ENCODE measurements around the gene SH3PXD2A.

SH3PXD2A gene

DNA sequence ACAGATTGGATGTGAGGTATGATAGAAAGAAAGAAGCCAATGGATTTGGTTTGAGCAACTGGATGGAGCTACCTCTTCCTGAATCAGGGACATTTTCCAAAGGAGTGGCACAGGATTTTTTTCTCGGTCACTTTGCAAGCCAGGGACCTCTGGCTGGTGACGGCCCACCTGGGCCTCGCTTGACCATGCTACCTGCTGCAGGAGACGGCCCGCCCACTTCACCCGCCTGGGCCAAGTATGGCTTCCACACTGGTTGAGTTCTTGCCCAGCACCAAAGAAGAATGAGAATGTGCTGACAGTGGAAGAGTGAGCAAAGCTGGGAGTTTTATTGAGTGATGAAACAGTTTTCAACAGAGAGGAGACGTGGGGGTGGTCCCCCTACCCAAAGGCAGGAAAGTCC, 24.5 kb upstream of the SH3PXD2A start:
- DNase-seq (ENCODE audit: low read depth), result no peak
- TF ChIP-seq, protein P1, sequence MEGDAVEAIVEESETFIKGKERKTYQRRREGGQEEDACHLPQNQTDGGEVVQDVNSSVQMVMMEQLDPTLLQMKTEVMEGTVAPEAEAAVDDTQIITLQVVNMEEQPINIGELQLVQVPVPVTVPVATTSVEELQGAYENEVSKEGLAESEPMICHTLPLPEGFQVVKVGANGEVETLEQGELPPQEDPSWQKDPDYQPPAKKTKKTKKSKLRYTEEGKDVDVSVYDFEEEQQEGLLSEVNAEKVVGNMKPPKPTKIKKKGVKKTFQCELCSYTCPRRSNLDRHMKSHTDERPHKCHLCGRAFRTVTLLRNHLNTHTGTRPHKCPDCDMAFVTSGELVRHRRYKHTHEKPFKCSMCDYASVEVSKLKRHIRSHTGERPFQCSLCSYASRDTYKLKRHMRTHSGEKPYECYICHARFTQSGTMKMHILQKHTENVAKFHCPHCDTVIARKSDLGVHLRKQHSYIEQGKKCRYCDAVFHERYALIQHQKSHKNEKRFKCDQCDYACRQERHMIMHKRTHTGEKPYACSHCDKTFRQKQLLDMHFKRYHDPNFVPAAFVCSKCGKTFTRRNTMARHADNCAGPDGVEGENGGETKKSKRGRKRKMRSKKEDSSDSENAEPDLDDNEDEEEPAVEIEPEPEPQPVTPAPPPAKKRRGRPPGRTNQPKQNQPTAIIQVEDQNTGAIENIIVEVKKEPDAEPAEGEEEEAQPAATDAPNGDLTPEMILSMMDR (conservative IDR thresholded peaks at IDR 0.05; ENCODE audit: control insufficient read depth, insufficient read depth, low read depth, low read length), result no peak

DNA sequence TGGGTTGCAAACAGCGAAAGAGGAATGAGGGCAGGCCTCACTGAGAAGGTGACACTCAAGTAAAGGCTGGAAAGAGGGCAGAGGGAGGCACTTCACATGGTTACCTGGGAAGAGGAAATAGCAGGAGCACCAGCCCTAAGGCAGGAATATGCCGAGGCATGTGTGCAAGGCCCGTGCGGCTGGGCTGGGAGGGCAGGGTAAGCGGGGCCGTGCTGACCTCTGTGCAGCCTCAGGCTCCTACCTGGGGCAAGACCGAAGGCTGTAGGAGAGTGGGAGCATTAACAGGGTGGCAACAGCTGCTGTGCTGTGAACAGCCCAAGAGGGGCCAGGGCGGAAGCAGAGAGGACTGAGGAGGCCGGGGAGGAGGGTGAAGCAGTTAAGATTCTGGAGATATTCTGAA, 24.0 kb upstream of the SH3PXD2A start:
- DNase-seq (ENCODE audit: low read depth), result no peak
- TF ChIP-seq, protein P1 (conservative IDR thresholded peaks at IDR 0.05; ENCODE audit: control insufficient read depth, insufficient read depth, low read depth, low read length), result no peak
- no peak overlapping the region for H3K4me3 ChIP-seq (ENCODE audit: control insufficient read depth, low read depth, low read length)

More for the DNA sequence above, 24.5 kb upstream of the SH3PXD2A start:
- no peak overlapping the region for H3K4me3 ChIP-seq (ENCODE audit: control insufficient read depth, low read depth, low read length)

DNA sequence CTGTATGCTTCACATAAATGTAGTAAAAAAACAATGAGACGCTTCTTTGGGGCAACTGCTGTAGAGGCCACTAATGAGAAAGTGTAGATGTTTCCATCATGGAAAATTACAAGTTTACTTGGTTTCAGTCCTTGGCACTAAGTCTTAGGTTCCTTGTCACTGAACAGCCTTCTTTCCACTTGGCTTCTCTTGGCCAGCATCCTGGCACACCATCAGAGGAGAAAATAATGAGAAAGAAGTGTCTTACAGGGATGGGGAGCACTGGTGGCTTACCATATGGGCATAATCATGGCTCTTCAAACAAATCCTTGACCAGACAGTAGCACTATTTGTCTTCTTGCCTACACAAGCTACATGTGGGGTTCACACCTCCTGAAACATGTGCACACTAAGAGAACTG, 22.5 kb upstream of the SH3PXD2A start:
- no peak for DNase-seq (ENCODE audit: low read depth)
- TF ChIP-seq, protein P1 (conservative IDR thresholded peaks at IDR 0.05; ENCODE audit: control insufficient read depth, insufficient read depth, low read depth, low read length), result no peak
- H3K4me3 ChIP-seq (ENCODE audit: control insufficient read depth, low read depth, low read length), result no peak overlapping the region

DNA sequence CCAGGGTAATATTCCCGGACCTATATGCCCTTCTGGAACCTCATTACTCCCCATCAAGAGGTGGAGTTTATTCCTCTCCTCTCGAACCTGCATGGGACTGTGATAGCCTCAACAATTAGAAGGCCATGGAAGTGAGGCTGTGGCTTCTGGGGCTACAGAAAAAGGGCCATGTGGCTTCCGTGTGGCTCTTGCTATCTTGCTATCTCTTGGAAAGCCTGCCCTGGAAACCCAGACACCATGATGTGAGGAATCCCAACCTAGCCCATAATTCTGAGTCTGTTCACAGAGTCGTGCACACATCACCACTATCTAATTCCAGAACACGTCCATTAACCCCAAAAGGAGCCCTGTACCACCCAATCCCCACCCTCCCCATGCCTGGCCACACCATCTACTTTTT, 20.8 kb upstream of the SH3PXD2A start:
- DNase-seq (ENCODE audit: low read depth), result no peak

DNA sequence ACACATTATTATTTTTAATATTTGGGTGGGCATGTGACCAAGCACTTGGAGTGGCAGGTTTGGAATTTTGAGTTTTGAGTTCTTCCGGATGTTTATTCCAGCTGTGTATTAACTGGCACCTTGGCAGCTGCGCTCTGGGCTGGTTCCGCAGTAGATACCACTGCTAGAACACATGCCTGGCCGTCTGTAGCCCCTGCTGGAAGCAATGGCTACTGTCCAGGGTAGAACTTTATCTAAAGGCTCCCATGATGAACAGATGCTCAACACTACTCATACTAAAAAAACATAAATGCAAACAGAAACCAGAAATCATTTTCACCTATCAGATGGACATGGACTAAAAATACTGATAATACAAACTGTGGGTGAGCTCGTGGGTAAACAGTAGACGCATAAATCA, 19.4 kb upstream of the SH3PXD2A start:
- TF ChIP-seq, protein P1 (conservative IDR thresholded peaks at IDR 0.05; ENCODE audit: control insufficient read depth, insufficient read depth, low read depth, low read length), result no peak
- no peak overlapping the region for H3K4me3 ChIP-seq (ENCODE audit: control insufficient read depth, low read depth, low read length)
- no peak for DNase-seq (ENCODE audit: low read depth)

More for the DNA sequence above, 20.8 kb upstream of the SH3PXD2A start:
- TF ChIP-seq, protein P1 (conservative IDR thresholded peaks at IDR 0.05; ENCODE audit: control insufficient read depth, insufficient read depth, low read depth, low read length), result no peak
- no peak overlapping the region for H3K4me3 ChIP-seq (ENCODE audit: control insufficient read depth, low read depth, low read length)

DNA sequence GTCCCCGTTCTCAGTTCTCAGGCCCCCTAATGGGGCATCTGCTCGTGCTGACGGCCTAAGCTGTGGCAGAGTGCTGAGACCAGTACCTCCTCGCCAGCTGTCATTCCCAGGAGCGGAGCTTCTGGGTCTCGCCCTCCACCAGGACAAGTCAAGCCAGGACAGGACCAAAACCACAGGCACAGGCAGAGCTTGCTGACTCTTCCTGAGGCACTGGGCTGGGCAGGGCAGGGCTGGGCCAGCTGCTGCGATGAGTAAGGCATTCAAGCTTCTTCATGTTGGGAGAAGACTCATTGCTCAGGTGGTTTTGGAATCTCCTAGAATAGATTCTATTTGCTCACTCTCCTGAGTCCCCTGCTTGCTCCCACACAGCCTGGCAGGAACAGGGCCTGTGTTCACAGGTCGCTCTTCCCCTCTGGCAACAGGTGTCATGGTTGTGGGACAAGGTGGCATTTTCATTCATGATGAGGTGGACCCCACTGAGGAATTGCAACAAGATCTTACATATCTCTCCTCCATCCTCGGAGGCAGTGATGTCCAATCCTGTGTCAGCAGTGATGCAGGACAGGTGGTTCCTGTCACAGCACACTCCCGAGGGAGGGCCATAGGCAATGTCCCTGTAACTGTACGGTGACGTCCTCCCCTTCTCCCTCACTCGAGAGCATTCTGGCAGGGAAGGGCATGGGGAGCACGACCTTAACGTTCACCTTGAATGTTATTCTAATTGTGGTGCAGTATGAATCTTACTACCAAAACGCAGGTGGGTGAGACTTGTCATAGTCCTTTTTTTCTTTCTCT, 17.0 kb upstream of the SH3PXD2A start:
- H3K4me3 ChIP-seq (ENCODE audit: control insufficient read depth, low read depth, low read length), result no peak overlapping the region
- TF ChIP-seq, protein P1 (conservative IDR thresholded peaks at IDR 0.05; ENCODE audit: control insufficient read depth, insufficient read depth, low read depth, low read length), result no peak
- peak; percentile 56 for DNase-seq (ENCODE audit: low read depth)
